Adrenal gland (tissue), 12 donors: ENCODE measurements around the gene PNPLA8. TPM values are rescaled to one million over a fixed set of nuclear protein-coding genes. Genes with fewer than 3 reads are reported as not detected.

Source experiments
- DNase-seq, 7 donors: peaks; one replicate each; pipeline ENCODE4 v3.0.0-alpha.2; 2019 to 2020
- H3K27ac ChIP-seq, 5 donors: fragments of 200-600 bp; sonication (generic) in 4 of 5; 1 replicate in 3 of 5; 2 replicates in 2 of 5; pipeline versions ENCODE4 v1.5.1 to v1.8.0; 2016 to 2020; ENCODE audit warnings: mild to moderate bottlenecking in 1 of 5
- H3K27me3 ChIP-seq: fragments of 200-600 bp; 2 replicates; pipeline ENCODE4 v1.8.0; 2021
- H3K36me3 ChIP-seq, 2 donors: fragments of 200-600 bp; replicated peaks in 1 of 2; 1 replicate in 1 of 2; 2 replicates in 1 of 2; pipeline versions ENCODE4 v1.5.1 to v1.8.0; 2018 to 2022
- H3K4me1 ChIP-seq, 2 donors: fragments of 200-600 bp; replicated peaks in 1 of 2; 1 replicate in 1 of 2; 2 replicates in 1 of 2; pipeline versions ENCODE4 v1.5.1 to v1.8.0; 2018 to 2021
- H3K4me3 ChIP-seq, 4 donors: fragments of 200-600 bp; sonication (generic) in 3 of 4; one replicate each; pipeline ENCODE4 v1.5.1; 2016 to 2018
- H3K9me3 ChIP-seq, 3 donors: fragments of 200-600 bp; sonication (generic) in 1 of 3; replicated peaks in 1 of 3; 1 replicate in 2 of 3; 2 replicates in 1 of 3; pipeline versions ENCODE4 v1.5.1 to v1.8.0; 2016 to 2021
- POLR2A ChIP-seq, 2 donors: fragments of 450-650 bp; IDR thresholded peaks; one replicate each; pipeline ENCODE4 v1.6.1; 2017; ENCODE audit warnings: antibody characterized with exemption in 2 of 2, mild to moderate bottlenecking in 2 of 2, moderate library complexity in 1 of 2
- WGBS, 4 donors: extraction: QIAGEN DNeasy Blood & Tissue Kit in 2 of 4; methylation state at CpG; one replicate each; pipeline versions ENCODE4 v1.1.5 to v1.1.7; 2013 to 2017; 5-methylcytosine and 5-hydroxymethylcytosine counted together
- intact Hi-C, 2 donors: fragments of 100-400 bp; cut with DNase I; formaldehyde crosslinking; loops; one replicate each; pipeline versions ENCODE4 v1.14.1 to v1.15.0; 2022 to 2023
- polyA plus RNA-seq, 3 donors: library from polyadenylated mRNA; stranded (reverse); fragments of 200-250 nt in 2 of 3; fragments of 350-450 nt in 1 of 3; fragmentation: Illumina TruSeq in 1 of 3; extraction: RNeasy Lipid Tissue Mini Kit (QIAGEN cat#74804) in 1 of 3; gene quantifications; one replicate each; pipeline ENCODE4 v1.2.3, GENCODE V29; 2013 to 2014
- total RNA-seq, 9 donors: library from RNA; depleted of rRNA in 4 of 9; stranded (reverse); fragments of >200 nt in 4 of 9; fragments of 120-200 nt in 1 of 9; fragmentation: NEBNext Ultra II Directional in 1 of 9; extraction: Animal tissue kit (Norgen Biotek cat#: 25700) in 1 of 9; gene quantifications; one replicate each; pipeline versions ENCODE4 v1.1.0 to v1.2.4, GENCODE V29; 2013 to 2023
- TF ChIP-seq, protein P1 (sequence below), 6 experiments: fragments of 450-650 bp in 4 of 6; fragments of 200-600 bp in 2 of 6; sonication (generic) in 1 of 6; IDR thresholded peaks; 1 replicate in 5 of 6; 2 replicates in 1 of 6; pipeline versions ENCODE4 v1.5.1 to v1.8.0; 2016 to 2021; ENCODE audit warnings: antibody characterized with exemption in 6 of 6, mild to moderate bottlenecking in 2 of 6, moderate library complexity in 1 of 6
- donor health status: healthy with polysubstance abuse.
- donor health status: Bipolar disorder and iron deficiency.
- donor health status: DM: yes; HTN: yes; CAD: no.
- donor health status: DM: no; HTN: no; CAD: no.
- donor health status: DM: no; HTN: no; CAD: no.
- donor health status: DM: yes; HTN: yes; CAD: no.

The PNPLA8 gene
- total and polyA plus RNA-seq, 12 donors, result 17.9 to 131 (median 50.5) TPM

DNA sequence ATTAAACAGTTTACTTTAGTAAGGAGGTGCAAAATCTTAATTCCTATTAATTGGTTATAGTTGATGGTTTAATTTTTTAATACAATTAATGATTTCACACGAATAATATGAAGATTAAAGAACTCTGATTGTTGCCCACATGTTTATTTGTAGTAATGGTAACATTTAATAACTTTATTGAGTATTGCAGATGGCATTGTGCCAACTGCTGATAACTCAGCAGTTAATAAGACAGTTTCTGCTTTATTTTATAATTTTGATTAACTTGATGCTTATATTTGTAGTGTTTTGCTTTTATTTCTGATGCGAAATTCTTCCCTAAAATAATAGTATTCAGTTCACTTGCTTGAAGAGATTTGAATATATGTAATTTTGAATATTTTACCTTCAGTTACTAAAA, 46.5 kb upstream of the PNPLA8 start:
- WGBS, 4 donors, result 92 to 98% (median 93%) methylated on average over 2 of the region's 2 CpGs
- H3K27ac ChIP-seq, result no peak overlapping the region
- peaks cover 0 to 24% of the 10 kb centered on the region in 2 donors for H3K36me3 ChIP-seq
- TF ChIP-seq POLR2A (IDR thresholded peaks at IDR 0.05), result no peak
- no peak overlapping the region for H3K4me3 ChIP-seq
- intact Hi-C loops, result no loop called here
- peaks cover 14 to 49% of the 10 kb centered on the region in 2 donors for H3K4me1 ChIP-seq
- H3K9me3 ChIP-seq, result no peaks in the 10 kb centered on the region
- no peak for DNase-seq
- no peaks in the 10 kb centered on the region for H3K27me3 ChIP-seq

DNA sequence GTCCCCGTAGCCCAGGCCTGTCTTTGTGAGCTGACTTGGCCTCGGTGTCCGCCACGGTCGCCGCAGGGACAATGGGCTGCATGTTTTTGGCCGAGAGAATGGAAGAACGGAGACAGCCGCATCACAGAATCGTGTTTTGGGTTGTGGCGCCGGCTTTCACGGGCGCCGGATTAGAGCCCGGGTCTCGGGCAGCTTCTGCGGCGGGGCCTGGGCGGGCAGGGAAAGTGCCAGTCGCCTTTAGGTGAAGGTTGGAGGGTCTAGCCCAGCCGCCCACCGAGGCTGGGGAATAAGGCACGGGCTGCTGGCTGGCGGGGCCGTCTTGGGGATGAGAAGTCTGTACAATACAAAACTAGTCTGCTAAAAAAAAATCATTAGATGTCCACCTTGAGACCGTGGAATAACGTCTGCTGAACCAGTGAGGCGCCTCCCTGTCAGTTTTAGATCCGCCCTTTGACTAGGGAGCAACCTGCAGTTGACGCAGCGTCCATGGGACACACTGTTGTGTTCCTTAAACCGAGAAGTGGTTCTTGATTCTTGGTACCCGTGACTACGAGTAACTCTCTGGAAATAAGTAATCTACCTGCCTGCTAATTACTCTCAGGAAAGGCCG, 44.3 kb upstream of the PNPLA8 start:
- intact Hi-C loops, result no loop called here
- WGBS, 4 donors, result 0 to 3% (median 0%) methylated on average over 13 to 36 of the region's 36 CpGs
- peak; percentile 49 to 86 (median 69) for DNase-seq

DNA sequence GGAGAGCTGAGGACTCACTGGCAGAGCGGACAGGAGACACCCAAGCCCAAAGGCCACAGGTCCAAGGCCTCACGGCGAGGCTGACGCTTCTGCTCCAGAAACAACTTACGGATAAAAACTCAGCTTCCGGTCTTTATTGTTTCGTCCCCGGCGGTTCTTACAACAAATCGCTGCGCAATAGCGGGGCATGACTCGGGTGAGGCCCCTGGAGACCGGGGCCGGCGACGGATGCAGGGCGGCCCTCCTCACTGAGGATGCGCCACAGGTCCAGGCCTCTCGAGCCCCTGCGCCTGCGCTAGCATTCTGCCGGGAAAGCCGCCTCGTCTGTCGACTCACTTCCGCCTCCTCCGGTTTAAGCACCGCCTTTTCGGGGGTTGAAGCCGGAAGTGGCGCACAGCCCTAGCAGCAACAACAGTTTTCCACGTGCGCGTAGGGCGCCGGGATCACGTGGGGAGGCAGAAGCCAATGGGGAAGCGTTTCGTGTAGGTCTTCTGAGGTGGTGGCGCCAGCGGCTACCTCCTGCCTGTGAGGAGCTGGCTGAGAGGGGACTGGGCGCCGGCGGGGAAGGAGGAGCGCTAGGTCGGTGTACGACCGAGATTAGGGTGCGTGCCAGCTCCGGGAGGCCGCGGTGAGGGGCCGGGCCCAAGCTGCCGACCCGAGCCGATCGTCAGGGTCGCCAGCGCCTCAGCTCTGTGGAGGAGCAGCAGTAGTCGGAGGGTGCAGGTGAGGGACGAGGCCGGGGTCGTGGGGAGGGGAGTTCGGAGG, 43.6 kb upstream of the PNPLA8 start, which contains the start of the genes DNAJB9 and THAP5:
Gene DNAJB9, plus strand, starts transcription at position 494 of the 765 bp plus-strand sequence. CDS start 1,853 bp downstream, outside the sequence.
Gene THAP5, minus strand, starts transcription at position 326 of the 765 bp plus-strand sequence. Its CDS starts 137 bp downstream, at position 189.
- TF ChIP-seq, protein P1, sequence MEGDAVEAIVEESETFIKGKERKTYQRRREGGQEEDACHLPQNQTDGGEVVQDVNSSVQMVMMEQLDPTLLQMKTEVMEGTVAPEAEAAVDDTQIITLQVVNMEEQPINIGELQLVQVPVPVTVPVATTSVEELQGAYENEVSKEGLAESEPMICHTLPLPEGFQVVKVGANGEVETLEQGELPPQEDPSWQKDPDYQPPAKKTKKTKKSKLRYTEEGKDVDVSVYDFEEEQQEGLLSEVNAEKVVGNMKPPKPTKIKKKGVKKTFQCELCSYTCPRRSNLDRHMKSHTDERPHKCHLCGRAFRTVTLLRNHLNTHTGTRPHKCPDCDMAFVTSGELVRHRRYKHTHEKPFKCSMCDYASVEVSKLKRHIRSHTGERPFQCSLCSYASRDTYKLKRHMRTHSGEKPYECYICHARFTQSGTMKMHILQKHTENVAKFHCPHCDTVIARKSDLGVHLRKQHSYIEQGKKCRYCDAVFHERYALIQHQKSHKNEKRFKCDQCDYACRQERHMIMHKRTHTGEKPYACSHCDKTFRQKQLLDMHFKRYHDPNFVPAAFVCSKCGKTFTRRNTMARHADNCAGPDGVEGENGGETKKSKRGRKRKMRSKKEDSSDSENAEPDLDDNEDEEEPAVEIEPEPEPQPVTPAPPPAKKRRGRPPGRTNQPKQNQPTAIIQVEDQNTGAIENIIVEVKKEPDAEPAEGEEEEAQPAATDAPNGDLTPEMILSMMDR (IDR thresholded peaks at IDR 0.05), result peak in 2 of 6 experiments; percentile 1 to 9
- peak; percentile 93 to 100 for TF ChIP-seq POLR2A (IDR thresholded peaks at IDR 0.05)
- H3K36me3 ChIP-seq, result peaks cover 0 to 16% of the 10 kb centered on the region in 2 donors
- WGBS, 4 donors, result 0 to 1% (median 0%) methylated on average over 28 to 65 of the region's 65 CpGs
- intact Hi-C loops, result no loop called here
- H3K27me3 ChIP-seq, result no peaks in the 10 kb centered on the region
- no peaks in the 10 kb centered on the region for H3K9me3 ChIP-seq
- peak; percentile 99 to 100 (median 100) for DNase-seq
- peak within 1 kb of the TSS; percentile 93 to 99 (median 98) for H3K27ac ChIP-seq
- H3K4me1 ChIP-seq, result peaks cover 14 to 63% of the 10 kb centered on the region in 2 donors
- peak within 1 kb of the TSS; percentile 57 to 90 (median 82) for H3K4me3 ChIP-seq

More for the DNA sequence above, 44.3 kb upstream of the PNPLA8 start:
- H3K9me3 ChIP-seq, result no peaks in the 10 kb centered on the region
- TF ChIP-seq POLR2A (IDR thresholded peaks at IDR 0.05), result peak in 1 of 2 donors; percentile 66
- TF ChIP-seq, protein P1 (IDR thresholded peaks at IDR 0.05), result no peak
- H3K36me3 ChIP-seq, result peaks cover 0 to 21% of the 10 kb centered on the region in 2 donors
- H3K27ac ChIP-seq, result peak overlapping the region; percentile 92 to 99 (median 98)
- peak overlapping the region; percentile 36 to 90 (median 82) for H3K4me3 ChIP-seq
- H3K27me3 ChIP-seq, result no peaks in the 10 kb centered on the region
- H3K4me1 ChIP-seq, result peaks cover 14 to 65% of the 10 kb centered on the region in 2 donors

DNA sequence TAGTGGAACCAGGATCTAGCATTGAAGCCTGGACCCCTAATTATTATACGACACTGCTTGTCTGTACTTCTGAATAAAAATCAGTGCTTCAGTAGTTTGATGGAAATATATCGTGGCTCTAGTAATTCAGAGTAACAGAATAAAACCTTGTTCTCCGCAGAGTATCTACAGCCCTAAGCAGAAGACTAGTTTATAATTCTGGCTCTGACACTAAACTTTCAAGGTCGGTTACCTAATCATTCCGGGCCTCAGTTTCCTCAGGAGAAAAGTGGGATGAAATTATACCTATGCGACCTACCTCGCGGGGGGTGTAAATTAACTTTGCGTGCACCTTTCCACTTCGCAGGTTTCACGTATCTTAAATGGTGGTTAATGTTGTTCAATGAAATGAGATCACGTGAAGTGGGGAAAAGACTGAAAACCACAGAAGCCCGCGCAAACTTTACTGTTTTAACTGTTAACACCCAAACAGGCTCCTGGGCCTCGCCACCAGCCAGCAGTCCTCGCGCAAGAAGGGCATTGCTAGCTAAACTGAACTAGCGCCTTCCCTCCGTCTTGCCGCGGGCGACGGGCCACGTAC, 43.0 kb upstream of the PNPLA8 start:
- Histone ChIP-seq H3K27ac (peak overlapping the region; percentile 93 to 99 (median 98)), H3K4me1 (peaks cover 14 to 60% of the 10 kb centered on the region in 2 donors), H3K36me3 (peaks cover 0 to 10% of the 10 kb centered on the region in 2 donors), H3K27me3 (no peaks in the 10 kb centered on the region), H3K4me3 (peak overlapping the region; percentile 9 to 90 (median 70)), H3K9me3 (no peaks in the 10 kb centered on the region)
- intact Hi-C loops, result no loop called here
- TF ChIP-seq POLR2A (IDR thresholded peaks at IDR 0.05), result no peak
- TF ChIP-seq, protein P1 (IDR thresholded peaks at IDR 0.05), result peak in 1 of 6 experiments; percentile 4
- WGBS, 4 donors, result 12 to 21% (median 15%) methylated on average over 16 to 24 of the region's 24 CpGs
- DNase-seq, result no peak
